Measurements from ENCODE around the gene NDN.
"Not testable (repeated sequence)": the region's sequence is repeated elsewhere in the genome, so short reads cannot be mapped to it uniquely, and the experiment has no call there.

NDN gene

GRCh38 chr15:23687143-23687470, at the start of gene NDN:
NDN (minus strand) TSS chr15:23687305; CDS start chr15:23687217, 88 bp downstream.
- no peak for DNase-seq

GRCh38 chr15:23736033-23736673, 49.0 kb upstream of the NDN start:
- no peak for DNase-seq

- no peak for DNase-seq
Measured at GRCh38 chr15:23734862-23735261, 47.8 kb upstream of the NDN start.

GRCh38 chr15:23713874-23714656, 27.0 kb upstream of the NDN start:
- not testable (repeated sequence) for DNase-seq

- DNase-seq: no peak
Measured at GRCh38 chr15:23708332-23708731, 21.2 kb upstream of the NDN start.

- no peak for DNase-seq
Measured at GRCh38 chr15:23695282-23695681, 8.2 kb upstream of the NDN start.

- no peak for DNase-seq
Measured at GRCh38 chr15:23694592-23694991, 7.5 kb upstream of the NDN start.

GRCh38 chr15:23690450-23690852, 3.3 kb upstream of the NDN start:
- DNase-seq: no peak

- no peak for DNase-seq
Measured at GRCh38 chr15:23690015-23690414, 2.9 kb upstream of the NDN start.

GRCh38 chr15:23686466-23687142, 501 bp downstream of the NDN start:
- no peak for DNase-seq

- no peak for DNase-seq
Measured at GRCh38 chr15:23671481-23671880, 15.6 kb downstream of the NDN start.

- no peak for DNase-seq
Measured at GRCh38 chr15:23670970-23671369, 16.1 kb downstream of the NDN start.

GRCh38 chr15:23663232-23663631, 23.9 kb downstream of the NDN start:
- no peak for DNase-seq

GRCh38 chr15:23648920-23649515, 38.1 kb downstream of the NDN start:
- no peak for DNase-seq

GRCh38 chr15:23647421-23648370, 39.4 kb downstream of the NDN start, which contains the start of gene MAGEL2:
MAGEL2 (minus strand) TSS chr15:23647867; CDS start chr15:23647742, 125 bp downstream.
- no peak for DNase-seq

- DNase-seq: no peak
Measured at GRCh38 chr15:23647001-23647295, 40.2 kb downstream of the NDN start.

GRCh38 chr15:23646165-23647000, 40.7 kb downstream of the NDN start:
- no peak for DNase-seq

GRCh38 chr15:23645371-23646164, 41.5 kb downstream of the NDN start:
- no peak for DNase-seq

- no peak for DNase-seq
Measured at GRCh38 chr15:23644829-23645228, 42.3 kb downstream of the NDN start.

GRCh38 chr15:23642413-23643044, 44.6 kb downstream of the NDN start:
- DNase-seq: no peak
